KMS-11 (cell line): ENCODE results near the gene MORF4L1.

Source experiments
- H2AFZ ChIP-seq: fragments of 200-600 bp; sonication (generic); 2 replicates; pipeline ENCODE4 v1.6.1; 2016; ENCODE audit warnings: antibody characterized with exemption, mixed run types, low read depth
- H3K27ac ChIP-seq: fragments of 200-600 bp; sonication (generic); 2 replicates; pipeline ENCODE4 v1.6.1; 2016; ENCODE audit warnings: mild to moderate bottlenecking, mixed run types
- H3K27me3 ChIP-seq: fragments of 200-600 bp; sonication (generic); 2 replicates; pipeline ENCODE4 v1.6.1; 2017; ENCODE audit warnings: mild to moderate bottlenecking, low read depth, mixed run types, moderate library complexity; ENCODE audit not compliant: insufficient read depth
- H3K36me3 ChIP-seq: fragments of 200-600 bp; sonication (generic); 2 replicates; pipeline ENCODE4 v1.6.1; 2017; ENCODE audit warnings: mild to moderate bottlenecking, mixed run types; ENCODE audit not compliant: insufficient read depth
- H3K4me1 ChIP-seq: fragments of 200-600 bp; sonication (generic); 2 replicates; pipeline ENCODE4 v1.6.1; 2016; ENCODE audit warnings: mild to moderate bottlenecking, low read depth, mixed run types; ENCODE audit not compliant: poor library complexity, severe bottlenecking
- H3K4me2 ChIP-seq: fragments of 200-600 bp; sonication (generic); 2 replicates; pipeline ENCODE4 v1.7.0; 2016; ENCODE audit warnings: mild to moderate bottlenecking, mixed run types
- H3K4me3 ChIP-seq: fragments of 200-600 bp; sonication (generic); IDR thresholded peaks from 2 replicates; pipeline ENCODE4 v1.6.1; 2017; ENCODE audit warnings: low read depth, low read length, mixed read lengths; ENCODE audit not compliant: insufficient read depth
- H3K79me2 ChIP-seq: fragments of 200-600 bp; sonication (generic); 2 replicates; pipeline ENCODE4 v1.6.1; 2016; ENCODE audit warnings: low read depth, mixed run types; ENCODE audit not compliant: insufficient read depth
- H3K9ac ChIP-seq: fragments of 200-600 bp; sonication (generic); 2 replicates; pipeline ENCODE4 v1.6.1; 2016; ENCODE audit warnings: mild to moderate bottlenecking, mixed run types
- H4K20me1 ChIP-seq: fragments of 200-600 bp; sonication (generic); 2 replicates; pipeline ENCODE4 v1.6.1; 2016; ENCODE audit warnings: mild to moderate bottlenecking, mixed run types; ENCODE audit not compliant: insufficient read depth
- CTCF ChIP-seq: fragments of 200-600 bp; sonication (generic); conservative IDR thresholded peaks from 2 replicates; pipeline ENCODE4 v1.6.1; 2017; ENCODE audit warnings: low read depth, mild to moderate bottlenecking, antibody characterized with exemption, low read length, moderate library complexity, mixed read lengths

Gene MORF4L1

GRCh38 chr15:78872155-78872971 is at the start of gene MORF4L1:
Gene MORF4L1 (plus strand): TSS chr15:78872890. CDS start chr15:78873018, 128 bp downstream.
- H3K36me3 ChIP-seq, result no peaks in the 10 kb centered on the region
- H3K9ac ChIP-seq, result peak within 1 kb of the TSS; percentile 100
- peaks cover 40% of the 10 kb centered on the region for H3K79me2 ChIP-seq
- peaks cover 35% of the 10 kb centered on the region for H4K20me1 ChIP-seq
- peak within 1 kb of the TSS; percentile 81 for H3K4me2 ChIP-seq
- no peak for TF ChIP-seq CTCF
- peak within 1 kb of the TSS; percentile 82; the same call in 1 of the 2 replicates for H2AFZ ChIP-seq
- no peaks in the 10 kb centered on the region for H3K27me3 ChIP-seq
- peak within 1 kb of the TSS; percentile 100 for H3K27ac ChIP-seq
- H3K4me1 ChIP-seq, result peaks cover 29% of the 10 kb centered on the region
- no peak within 1 kb of the TSS for H3K4me3 ChIP-seq

GRCh38 chr15:78828920-78829319 is 43.8 kb upstream of the MORF4L1 start:
- Histone ChIP-seq H3K4me2 (no peak overlapping the region), H3K79me2 (no peaks in the 10 kb centered on the region), H3K27ac (no peak overlapping the region), H3K4me3 (no peak overlapping the region), H4K20me1 (no peaks in the 10 kb centered on the region), H3K36me3 (no peaks in the 10 kb centered on the region), H3K27me3 (no peaks in the 10 kb centered on the region), H3K9ac (no peak overlapping the region), H3K4me1 (no peaks in the 10 kb centered on the region), H2AFZ (no peak overlapping the region)
- no peak for TF ChIP-seq CTCF

- H3K4me3 ChIP-seq, result no peak overlapping the region
- no peaks in the 10 kb centered on the region for H3K79me2 ChIP-seq
- no peak for TF ChIP-seq CTCF
- no peaks in the 10 kb centered on the region for H4K20me1 ChIP-seq
- H3K27ac ChIP-seq, result no peak overlapping the region
- no peaks in the 10 kb centered on the region for H3K27me3 ChIP-seq
- H3K4me2 ChIP-seq, result no peak overlapping the region
- no peaks in the 10 kb centered on the region for H3K4me1 ChIP-seq
- H3K36me3 ChIP-seq, result no peaks in the 10 kb centered on the region
- no peak overlapping the region for H2AFZ ChIP-seq
- H3K9ac ChIP-seq, result no peak overlapping the region
These were observed 42.0 kb upstream of the MORF4L1 start for GRCh38 chr15:78830514-78831228.

GRCh38 chr15:78831229-78832207 is 41.2 kb upstream of the MORF4L1 start:
- Histone ChIP-seq H3K9ac (no peak overlapping the region), H3K4me2 (no peak overlapping the region), H3K4me3 (no peak overlapping the region), H2AFZ (no peak overlapping the region), H3K79me2 (no peaks in the 10 kb centered on the region), H3K27me3 (no peaks in the 10 kb centered on the region), H3K27ac (no peak overlapping the region), H4K20me1 (no peaks in the 10 kb centered on the region), H3K4me1 (no peaks in the 10 kb centered on the region), H3K36me3 (no peaks in the 10 kb centered on the region)
- TF ChIP-seq CTCF, result no peak
